HFF-Myc (cell line): Measurements from ENCODE around the gene MLKL.

Experiments used
- DNase-seq: peaks from one replicate; pipeline ENCODE4 v3.0.0-alpha.2; 2011; ENCODE audit warnings: low read depth; ENCODE audit errors: extremely low read depth
- H3K4me3 ChIP-seq: replicated peaks from 2 replicates; pipeline ENCODE4 v1.5.1; 2011; ENCODE audit warnings: low read depth, mild to moderate bottlenecking, control low read depth, low read length
- TF ChIP-seq, protein P1 (sequence below): IDR thresholded peaks from 2 replicates; pipeline ENCODE4 v1.5.1; 2012; ENCODE audit warnings: mild to moderate bottlenecking, low read depth, low read length, control low read depth; ENCODE audit errors: missing control alignments

Gene MLKL

DNA sequence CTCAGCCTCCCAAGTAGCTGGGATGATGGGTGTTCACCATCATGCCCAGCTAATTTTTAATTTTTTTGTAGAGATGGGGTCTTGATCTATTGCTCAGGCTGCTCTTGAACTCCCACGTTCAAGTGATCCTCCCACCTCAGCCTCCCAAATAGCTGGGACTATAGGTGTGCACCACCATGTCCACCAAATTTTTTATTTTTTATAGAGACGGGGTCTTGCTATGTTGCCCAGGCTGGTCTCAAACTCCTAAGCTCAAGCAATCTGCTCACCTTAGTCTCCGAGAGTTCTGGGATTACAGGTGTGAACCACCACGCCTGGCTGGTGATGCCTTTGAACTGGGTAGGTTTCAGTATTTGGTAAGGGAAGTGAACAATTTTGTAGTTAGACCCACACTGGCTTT is 43.9 kb upstream of the MLKL start:
- H3K4me3 ChIP-seq = no peak overlapping the region
- TF ChIP-seq, protein P1, sequence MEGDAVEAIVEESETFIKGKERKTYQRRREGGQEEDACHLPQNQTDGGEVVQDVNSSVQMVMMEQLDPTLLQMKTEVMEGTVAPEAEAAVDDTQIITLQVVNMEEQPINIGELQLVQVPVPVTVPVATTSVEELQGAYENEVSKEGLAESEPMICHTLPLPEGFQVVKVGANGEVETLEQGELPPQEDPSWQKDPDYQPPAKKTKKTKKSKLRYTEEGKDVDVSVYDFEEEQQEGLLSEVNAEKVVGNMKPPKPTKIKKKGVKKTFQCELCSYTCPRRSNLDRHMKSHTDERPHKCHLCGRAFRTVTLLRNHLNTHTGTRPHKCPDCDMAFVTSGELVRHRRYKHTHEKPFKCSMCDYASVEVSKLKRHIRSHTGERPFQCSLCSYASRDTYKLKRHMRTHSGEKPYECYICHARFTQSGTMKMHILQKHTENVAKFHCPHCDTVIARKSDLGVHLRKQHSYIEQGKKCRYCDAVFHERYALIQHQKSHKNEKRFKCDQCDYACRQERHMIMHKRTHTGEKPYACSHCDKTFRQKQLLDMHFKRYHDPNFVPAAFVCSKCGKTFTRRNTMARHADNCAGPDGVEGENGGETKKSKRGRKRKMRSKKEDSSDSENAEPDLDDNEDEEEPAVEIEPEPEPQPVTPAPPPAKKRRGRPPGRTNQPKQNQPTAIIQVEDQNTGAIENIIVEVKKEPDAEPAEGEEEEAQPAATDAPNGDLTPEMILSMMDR = no peak
- DNase-seq = no peak

DNA sequence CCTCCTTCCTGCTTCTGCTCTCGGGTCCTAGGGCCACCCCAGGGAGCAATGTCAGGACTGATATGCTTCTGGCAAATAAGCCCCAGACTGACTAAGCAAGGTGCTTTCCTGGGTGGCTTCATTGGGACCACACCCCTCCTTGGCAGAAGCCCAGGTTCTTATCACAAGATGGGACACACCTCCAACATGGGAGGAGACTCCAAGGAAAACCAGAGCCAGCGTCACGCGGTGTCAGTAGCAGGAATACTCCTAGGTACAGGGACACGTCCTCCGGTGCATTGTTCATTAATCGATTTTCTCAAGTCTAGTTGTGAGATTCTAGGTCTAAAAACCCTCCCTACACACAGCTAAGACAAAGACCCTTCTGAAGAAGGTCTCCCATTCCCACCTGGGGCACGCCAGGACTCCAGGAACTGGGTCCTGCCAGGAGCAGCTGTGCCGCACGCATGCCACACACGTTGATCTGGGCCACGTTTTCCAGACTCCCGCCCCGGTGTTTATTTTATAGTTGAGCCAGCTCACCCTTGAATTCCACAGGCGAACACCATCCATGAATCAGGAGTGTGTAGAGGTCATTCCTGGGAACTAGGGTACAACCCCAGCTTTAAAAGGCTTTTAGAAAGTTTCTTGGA is 43.1 kb upstream of the MLKL start:
- TF ChIP-seq, protein P1 = no peak
- no peak overlapping the region for H3K4me3 ChIP-seq
- no peak for DNase-seq

DNA sequence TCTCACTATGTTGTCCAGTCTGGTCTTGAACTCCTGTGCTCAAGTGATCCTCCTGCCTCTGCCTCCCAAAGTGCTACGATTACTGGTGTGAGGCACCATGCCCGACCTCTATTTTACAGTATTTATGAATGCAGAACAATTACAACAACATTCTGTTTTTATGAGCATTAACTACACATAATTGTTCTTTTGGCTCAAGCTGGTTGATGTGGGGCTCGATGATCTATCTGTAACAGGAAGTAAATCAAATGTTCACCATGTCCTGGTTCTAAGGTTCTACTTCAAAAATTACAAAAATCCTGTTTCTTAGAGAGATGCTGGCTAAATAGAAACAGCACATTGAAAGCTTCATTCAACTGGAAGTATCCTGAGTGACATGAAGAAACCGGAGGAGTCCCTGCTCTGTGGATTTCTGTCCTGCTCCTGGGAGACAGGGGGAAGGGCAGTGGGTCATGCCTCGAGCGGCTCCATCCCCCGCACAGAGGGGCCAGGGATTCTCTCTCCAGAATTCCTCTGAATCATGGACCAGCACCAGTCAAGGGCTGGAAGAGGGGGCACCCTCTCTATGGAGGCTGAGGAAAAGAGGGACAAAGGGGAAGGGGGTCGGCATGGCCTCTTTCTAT is 42.5 kb upstream of the MLKL start:
- TF ChIP-seq, protein P1 = no peak
- no peak overlapping the region for H3K4me3 ChIP-seq
- DNase-seq = no peak

DNA sequence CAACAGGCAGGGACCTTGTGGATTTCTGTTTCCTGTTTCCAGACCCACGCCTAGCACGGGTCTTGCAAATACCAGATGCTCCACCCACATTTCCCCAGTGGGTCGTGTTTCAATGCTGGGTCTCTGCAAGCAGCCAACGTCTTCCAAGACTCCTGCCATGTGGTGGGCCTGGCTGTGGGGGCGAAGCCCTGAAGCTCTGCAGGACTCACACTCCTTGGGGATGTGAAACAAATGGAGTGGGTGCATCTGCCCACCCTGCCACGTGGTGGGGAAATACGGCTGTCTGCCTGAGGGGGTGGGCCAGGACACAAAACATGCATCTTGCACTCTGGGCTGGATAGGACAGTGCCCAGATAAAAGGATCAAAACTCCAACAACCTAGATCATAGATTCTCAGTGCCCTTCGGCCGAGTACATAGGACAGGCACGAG is 41.4 kb upstream of the MLKL start:
- TF ChIP-seq, protein P1 = no peak
- H3K4me3 ChIP-seq = no peak overlapping the region
- DNase-seq = no peak

DNA sequence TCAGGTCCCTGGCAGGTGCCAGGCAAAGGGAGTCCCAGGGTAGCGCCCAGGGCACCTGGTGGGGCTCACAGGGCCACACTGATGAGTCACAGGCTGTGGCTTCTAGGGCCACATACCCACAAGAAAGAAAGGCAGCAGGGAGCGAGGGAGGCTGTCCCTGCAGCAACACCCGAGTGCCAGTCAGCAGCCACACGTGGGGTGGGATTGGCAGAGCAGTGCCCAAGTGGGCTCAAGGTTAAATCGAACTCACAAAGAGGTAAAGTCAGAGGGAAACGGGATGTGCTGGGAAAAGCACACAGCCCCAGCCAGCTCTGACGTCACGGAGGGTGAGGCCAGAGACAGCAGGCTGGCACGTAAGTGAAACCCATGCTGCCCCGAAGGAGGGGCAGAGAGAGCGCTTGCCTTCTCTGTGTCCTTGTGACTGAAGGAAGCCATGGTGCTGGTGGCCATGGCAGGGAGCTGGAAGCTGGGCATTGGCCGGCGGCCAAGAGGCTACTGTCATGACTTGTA is 40.2 kb upstream of the MLKL start:
- TF ChIP-seq, protein P1 = no peak
- DNase-seq = no peak
- H3K4me3 ChIP-seq = no peak overlapping the region

DNA sequence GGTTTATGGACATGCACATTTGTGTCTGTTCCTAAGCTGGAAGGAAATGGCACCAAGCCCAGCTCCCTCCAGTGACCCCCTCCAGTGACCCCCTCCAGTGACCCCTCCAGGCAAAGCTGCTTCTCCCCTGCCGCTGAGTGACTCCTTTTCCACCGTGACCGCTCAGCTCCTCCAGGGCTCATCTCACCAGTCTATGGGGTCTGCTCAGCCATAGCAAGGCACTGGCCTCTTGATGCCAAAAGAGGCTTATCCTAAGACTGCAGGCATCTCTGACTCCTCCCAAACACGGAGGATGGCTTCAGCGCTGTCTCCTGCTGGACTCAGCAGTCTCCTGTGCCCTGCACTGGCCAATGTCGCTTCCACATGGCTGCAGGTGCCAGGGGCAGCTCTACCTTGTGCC is 38.6 kb upstream of the MLKL start:
- TF ChIP-seq, protein P1 = no peak
- no peak for DNase-seq

More for the DNA sequence above, 38.6 kb upstream of the MLKL start:
- H3K4me3 ChIP-seq = no peak overlapping the region
